Activated naive CD8-positive, alpha-beta T cell treated with anti-CD3 and anti-CD28 coated beads, Interleukin-2, amount 50 U/mL, for 24 hours (primary cell): ENCODE results near the gene TENM3.

ENCODE experiments used
- ATAC-seq: fragments of 150-1000 bp; cut with Tn5 transposase; one replicate; pipeline ENCODE4 v1.10.0; 2021
- DNase-seq: peaks from one replicate; pipeline ENCODE4 v3.0.0; 2021
- H3K27ac Mint-ChIP-seq: one replicate; pipeline ENCODE4 v1.8.0; 2021; ENCODE audit warnings: mild to moderate bottlenecking, mixed read lengths
- H3K27me3 Mint-ChIP-seq: one replicate; pipeline ENCODE4 v1.8.0; 2021; ENCODE audit warnings: mixed read lengths
- H3K36me3 Mint-ChIP-seq: one replicate; pipeline ENCODE4 v1.8.0; 2021; ENCODE audit warnings: low read depth, mixed read lengths
- H3K4me1 Mint-ChIP-seq: one replicate; pipeline ENCODE4 v1.8.0; 2021; ENCODE audit warnings: mixed read lengths
- H3K4me3 Mint-ChIP-seq: one replicate; pipeline ENCODE4 v1.8.0; 2021; ENCODE audit warnings: mild to moderate bottlenecking, moderate library complexity, mixed read lengths
- H3K9me3 Mint-ChIP-seq: one replicate; pipeline ENCODE4 v1.8.0; 2021; ENCODE audit warnings: mixed read lengths

TENM3 gene

GRCh38 chr4:182754895-182755294, 511.7 kb downstream of the TENM3 start:
- H3K27ac Mint-ChIP-seq = no peak overlapping the region
- no peaks in the 10 kb centered on the region for H3K36me3 Mint-ChIP-seq
- no peak overlapping the region for H3K4me3 Mint-ChIP-seq
- ATAC-seq (no peak), DNase-seq (no peak)
- H3K9me3 Mint-ChIP-seq = no peaks in the 10 kb centered on the region
- H3K27me3 Mint-ChIP-seq = no peaks in the 10 kb centered on the region
- no peaks in the 10 kb centered on the region for H3K4me1 Mint-ChIP-seq

DNA sequence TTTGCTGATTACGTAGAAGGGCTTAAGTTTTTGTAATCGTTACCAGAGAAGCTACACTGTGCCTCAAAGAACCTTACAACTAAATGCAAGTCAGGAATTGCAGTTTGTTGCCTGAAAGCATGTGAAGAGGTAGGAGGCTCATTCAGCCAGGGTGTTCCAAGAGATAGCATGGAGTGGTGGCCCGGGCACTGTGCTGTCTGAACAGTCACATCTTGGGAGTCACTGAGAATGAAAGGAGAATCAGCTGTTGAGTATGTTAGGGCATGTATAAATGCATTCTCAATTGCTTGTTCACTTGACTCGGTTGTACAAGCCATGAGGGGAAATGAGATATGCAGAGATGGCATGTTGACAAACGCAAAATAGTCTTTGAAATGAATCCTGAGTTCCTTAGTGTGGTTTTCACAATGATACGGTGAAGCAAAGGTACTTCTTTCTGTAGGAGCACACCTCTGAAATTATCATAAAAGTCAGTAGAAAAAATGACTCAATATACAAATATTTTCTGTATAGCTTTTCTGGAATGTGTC, 513.0 kb downstream of the TENM3 start:
- Mint-ChIP-seq H3K36me3 (no peaks in the 10 kb centered on the region), H3K9me3 (no peaks in the 10 kb centered on the region), H3K27ac (no peak overlapping the region), H3K4me1 (no peaks in the 10 kb centered on the region), H3K4me3 (no peak overlapping the region), H3K27me3 (no peaks in the 10 kb centered on the region)
- ATAC-seq = no peak
- DNase-seq = no peak

GRCh38 chr4:182758273-182758672, 515.1 kb downstream of the TENM3 start:
- Mint-ChIP-seq H3K36me3 (no peaks in the 10 kb centered on the region), H3K4me3 (no peak overlapping the region), H3K27me3 (peaks cover 2% of the 10 kb centered on the region), H3K4me1 (no peaks in the 10 kb centered on the region), H3K9me3 (no peaks in the 10 kb centered on the region), H3K27ac (no peak overlapping the region)
- no peak for ATAC-seq
- DNase-seq = no peak

DNA sequence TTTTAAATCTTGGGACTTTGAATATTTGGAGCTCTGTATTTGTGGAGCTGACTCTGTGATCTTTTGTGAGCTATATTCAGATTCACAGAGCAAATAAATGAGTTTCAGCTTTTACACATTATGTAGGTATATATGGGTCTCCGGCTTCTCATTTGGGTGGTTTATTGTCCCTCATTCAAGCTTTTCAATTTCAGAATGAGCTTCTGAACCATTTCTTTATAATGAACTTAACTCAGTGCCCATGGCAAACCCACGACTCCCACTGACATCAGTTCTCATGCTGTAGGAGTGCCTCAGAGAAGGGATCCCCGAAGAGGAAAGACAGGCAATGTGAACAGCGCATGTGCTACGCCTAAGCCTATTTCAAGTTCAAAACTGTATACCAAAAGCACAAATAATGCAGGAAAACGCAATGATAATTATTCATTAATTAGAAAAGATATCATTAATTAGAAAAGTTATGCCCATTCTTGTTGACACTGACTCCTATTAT, 517.4 kb downstream of the TENM3 start:
- no peak overlapping the region for H3K27ac Mint-ChIP-seq
- H3K4me1 Mint-ChIP-seq = no peaks in the 10 kb centered on the region
- H3K9me3 Mint-ChIP-seq = no peaks in the 10 kb centered on the region
- no peak for ATAC-seq
- no peak overlapping the region for H3K4me3 Mint-ChIP-seq
- no peaks in the 10 kb centered on the region for H3K36me3 Mint-ChIP-seq
- DNase-seq = no peak
- peaks cover 8% of the 10 kb centered on the region for H3K27me3 Mint-ChIP-seq

DNA sequence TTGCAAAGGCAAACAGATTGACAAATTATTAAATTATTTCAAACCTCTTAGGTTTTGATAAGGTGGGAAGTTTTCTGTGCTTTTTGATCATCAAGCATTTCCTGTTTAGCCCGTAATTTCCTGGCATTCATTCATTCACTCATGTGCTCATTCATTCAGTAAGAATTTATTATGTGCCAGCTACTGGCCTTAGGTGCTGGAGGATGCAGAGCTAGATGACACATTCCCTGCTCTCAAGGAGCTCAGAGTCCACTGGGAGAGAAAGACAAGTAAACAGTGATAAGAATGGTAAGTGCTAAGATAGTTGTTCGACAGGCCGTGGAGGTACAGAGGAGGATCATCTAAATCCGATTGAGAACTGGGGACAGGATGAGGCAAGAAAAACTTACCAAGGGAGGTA, 520.9 kb downstream of the TENM3 start:
- no peaks in the 10 kb centered on the region for H3K36me3 Mint-ChIP-seq
- no peak overlapping the region for H3K27ac Mint-ChIP-seq
- H3K27me3 Mint-ChIP-seq = peaks cover 12% of the 10 kb centered on the region
- DNase-seq (no peak), ATAC-seq (no peak)
- H3K4me1 Mint-ChIP-seq = no peaks in the 10 kb centered on the region
- H3K4me3 Mint-ChIP-seq = no peak overlapping the region
- no peaks in the 10 kb centered on the region for H3K9me3 Mint-ChIP-seq

DNA sequence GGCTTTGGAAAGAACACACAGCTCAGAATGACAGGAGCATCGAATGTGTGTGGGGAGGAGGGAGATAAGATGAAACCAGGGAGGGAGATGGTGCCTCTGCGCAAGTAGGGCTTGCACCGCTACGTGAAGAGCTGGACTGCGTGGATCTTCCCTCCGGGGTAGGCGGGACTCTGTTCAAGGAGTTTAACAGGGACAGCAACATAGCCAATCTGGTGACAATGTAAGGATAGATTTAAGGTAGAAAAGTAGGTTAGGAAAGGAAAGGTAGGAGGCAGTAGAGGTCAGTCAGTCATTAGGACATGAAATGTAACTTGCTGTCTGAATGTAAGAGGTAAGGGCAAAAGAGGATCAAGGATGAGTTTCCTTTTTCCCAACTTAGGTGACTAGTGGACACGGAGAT, 521.4 kb downstream of the TENM3 start:
- no peak overlapping the region for H3K4me3 Mint-ChIP-seq
- DNase-seq (no peak), ATAC-seq (no peak)
- no peaks in the 10 kb centered on the region for H3K4me1 Mint-ChIP-seq
- H3K27ac Mint-ChIP-seq = no peak overlapping the region
- no peaks in the 10 kb centered on the region for H3K36me3 Mint-ChIP-seq
- peaks cover 12% of the 10 kb centered on the region for H3K27me3 Mint-ChIP-seq
- H3K9me3 Mint-ChIP-seq = no peaks in the 10 kb centered on the region

- DNase-seq = no peak
- Mint-ChIP-seq H3K27ac (no peak overlapping the region), H3K27me3 (peaks cover 12% of the 10 kb centered on the region), H3K4me3 (no peak overlapping the region), H3K4me1 (no peaks in the 10 kb centered on the region), H3K36me3 (no peaks in the 10 kb centered on the region), H3K9me3 (no peaks in the 10 kb centered on the region)
- no peak for ATAC-seq
Measured at GRCh38 chr4:182765987-182766856, 523.0 kb downstream of the TENM3 start.

DNA sequence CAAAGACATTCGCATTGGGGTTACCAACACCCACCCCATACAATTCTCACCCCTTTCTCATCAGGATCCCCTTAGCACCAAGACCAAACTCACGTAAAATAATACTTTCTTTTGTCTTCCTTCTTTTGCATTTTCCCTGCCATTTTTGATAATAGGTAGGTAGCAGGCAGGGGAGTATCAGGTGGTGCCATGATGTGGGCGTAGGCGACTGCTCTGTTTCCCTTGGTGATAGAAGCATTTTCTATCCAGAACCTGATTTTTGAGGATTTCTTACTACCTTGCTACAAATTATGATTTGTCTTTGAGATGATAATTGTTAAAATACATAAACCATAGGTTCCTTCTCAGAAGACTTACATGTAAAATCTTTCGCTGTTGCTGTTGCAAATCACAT, 523.7 kb downstream of the TENM3 start:
- Mint-ChIP-seq H3K27me3 (peaks cover 12% of the 10 kb centered on the region), H3K36me3 (no peaks in the 10 kb centered on the region), H3K4me1 (no peaks in the 10 kb centered on the region), H3K4me3 (no peak overlapping the region), H3K27ac (no peak overlapping the region), H3K9me3 (no peaks in the 10 kb centered on the region)
- no peak for DNase-seq
- no peak for ATAC-seq

- Mint-ChIP-seq H3K9me3 (no peaks in the 10 kb centered on the region), H3K4me1 (no peaks in the 10 kb centered on the region), H3K4me3 (no peak overlapping the region), H3K27me3 (peaks cover 10% of the 10 kb centered on the region), H3K36me3 (no peaks in the 10 kb centered on the region), H3K27ac (no peak overlapping the region)
- ATAC-seq (no peak), DNase-seq (no peak)
Measured at GRCh38 chr4:182768838-182769237, 525.6 kb downstream of the TENM3 start.

DNA sequence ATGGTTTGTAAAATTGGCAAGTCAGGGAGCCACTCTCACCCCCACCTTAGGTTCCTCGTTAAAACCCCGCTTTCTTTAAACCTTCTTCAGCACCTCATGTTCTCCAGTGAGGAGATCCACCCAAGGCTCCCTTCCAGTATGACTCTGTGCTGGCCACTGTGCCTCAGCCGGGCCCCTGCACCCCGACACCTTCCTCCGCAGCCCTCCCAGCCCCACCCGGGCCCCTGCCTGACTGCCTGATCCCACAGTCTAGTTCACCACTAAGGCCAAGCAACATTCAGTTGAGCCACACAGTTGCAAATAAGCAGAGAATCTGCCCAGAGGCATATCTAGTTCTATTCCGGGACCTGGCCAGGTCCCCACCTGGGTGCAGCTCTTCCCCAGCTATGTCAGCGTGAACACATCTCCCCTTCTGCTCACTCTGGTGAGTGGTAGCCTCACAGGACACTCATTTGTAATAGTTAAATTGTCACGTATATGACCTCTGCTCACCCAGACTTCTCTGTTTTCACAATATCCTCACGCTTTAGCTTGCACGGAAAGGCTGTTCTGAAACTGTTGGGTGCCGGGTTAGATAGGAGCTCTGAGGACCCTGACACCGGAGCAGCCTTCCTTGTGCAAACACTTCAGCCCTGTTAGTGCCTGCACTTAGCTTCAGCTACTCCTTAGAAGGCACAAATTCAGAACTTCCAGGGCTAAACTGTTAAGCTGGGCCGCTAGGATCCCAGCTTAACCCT, 527.2 kb downstream of the TENM3 start:
- Mint-ChIP-seq H3K27ac (no peak overlapping the region), H3K9me3 (no peaks in the 10 kb centered on the region), H3K27me3 (peaks cover 5% of the 10 kb centered on the region), H3K4me3 (no peak overlapping the region), H3K4me1 (no peaks in the 10 kb centered on the region), H3K36me3 (no peaks in the 10 kb centered on the region)
- DNase-seq (no peak), ATAC-seq (no peak)

- H3K4me1 Mint-ChIP-seq = no peaks in the 10 kb centered on the region
- no peak overlapping the region for H3K4me3 Mint-ChIP-seq
- DNase-seq (no peak), ATAC-seq (no peak)
- H3K36me3 Mint-ChIP-seq = no peaks in the 10 kb centered on the region
- no peaks in the 10 kb centered on the region for H3K9me3 Mint-ChIP-seq
- no peak overlapping the region for H3K27ac Mint-ChIP-seq
- peaks cover 3% of the 10 kb centered on the region for H3K27me3 Mint-ChIP-seq
Measured at GRCh38 chr4:182770996-182771514, 527.9 kb downstream of the TENM3 start.

- no peaks in the 10 kb centered on the region for H3K4me1 Mint-ChIP-seq
- DNase-seq = no peak
- H3K36me3 Mint-ChIP-seq = no peaks in the 10 kb centered on the region
- H3K4me3 Mint-ChIP-seq = no peak overlapping the region
- no peaks in the 10 kb centered on the region for H3K27me3 Mint-ChIP-seq
- H3K27ac Mint-ChIP-seq = no peak overlapping the region
- no peak for ATAC-seq
- H3K9me3 Mint-ChIP-seq = no peaks in the 10 kb centered on the region
Measured at GRCh38 chr4:182775075-182775474, 531.9 kb downstream of the TENM3 start.

GRCh38 chr4:182776376-182777105, 533.3 kb downstream of the TENM3 start:
- H3K36me3 Mint-ChIP-seq = no peaks in the 10 kb centered on the region
- H3K9me3 Mint-ChIP-seq = no peaks in the 10 kb centered on the region
- DNase-seq (no peak), ATAC-seq (no peak)
- H3K27me3 Mint-ChIP-seq = no peaks in the 10 kb centered on the region
- no peak overlapping the region for H3K27ac Mint-ChIP-seq
- no peak overlapping the region for H3K4me3 Mint-ChIP-seq
- no peaks in the 10 kb centered on the region for H3K4me1 Mint-ChIP-seq

- Mint-ChIP-seq H3K27me3 (no peaks in the 10 kb centered on the region), H3K4me3 (no peak overlapping the region), H3K27ac (no peak overlapping the region), H3K36me3 (no peaks in the 10 kb centered on the region), H3K9me3 (no peaks in the 10 kb centered on the region), H3K4me1 (no peaks in the 10 kb centered on the region)
- no peak for DNase-seq
- no peak for ATAC-seq
Measured at GRCh38 chr4:182778222-182778982, 535.2 kb downstream of the TENM3 start.
